ACHN (cell line): ENCODE data around the gene NEUROG1.

Experiments used
- DNase-seq: peaks from one replicate; pipeline ENCODE4 v3.0.0-alpha.2; 2015
- in situ Hi-C: cut with HindIII; loops from 2 replicates; pipeline ENCODE4 v1.10.0; 2017; ENCODE audit warnings: low sequenced_read_pairs, low pct_ligation_motif_present, low pct_unique_long_range_greater_than_20kb

Gene NEUROG1

DNA sequence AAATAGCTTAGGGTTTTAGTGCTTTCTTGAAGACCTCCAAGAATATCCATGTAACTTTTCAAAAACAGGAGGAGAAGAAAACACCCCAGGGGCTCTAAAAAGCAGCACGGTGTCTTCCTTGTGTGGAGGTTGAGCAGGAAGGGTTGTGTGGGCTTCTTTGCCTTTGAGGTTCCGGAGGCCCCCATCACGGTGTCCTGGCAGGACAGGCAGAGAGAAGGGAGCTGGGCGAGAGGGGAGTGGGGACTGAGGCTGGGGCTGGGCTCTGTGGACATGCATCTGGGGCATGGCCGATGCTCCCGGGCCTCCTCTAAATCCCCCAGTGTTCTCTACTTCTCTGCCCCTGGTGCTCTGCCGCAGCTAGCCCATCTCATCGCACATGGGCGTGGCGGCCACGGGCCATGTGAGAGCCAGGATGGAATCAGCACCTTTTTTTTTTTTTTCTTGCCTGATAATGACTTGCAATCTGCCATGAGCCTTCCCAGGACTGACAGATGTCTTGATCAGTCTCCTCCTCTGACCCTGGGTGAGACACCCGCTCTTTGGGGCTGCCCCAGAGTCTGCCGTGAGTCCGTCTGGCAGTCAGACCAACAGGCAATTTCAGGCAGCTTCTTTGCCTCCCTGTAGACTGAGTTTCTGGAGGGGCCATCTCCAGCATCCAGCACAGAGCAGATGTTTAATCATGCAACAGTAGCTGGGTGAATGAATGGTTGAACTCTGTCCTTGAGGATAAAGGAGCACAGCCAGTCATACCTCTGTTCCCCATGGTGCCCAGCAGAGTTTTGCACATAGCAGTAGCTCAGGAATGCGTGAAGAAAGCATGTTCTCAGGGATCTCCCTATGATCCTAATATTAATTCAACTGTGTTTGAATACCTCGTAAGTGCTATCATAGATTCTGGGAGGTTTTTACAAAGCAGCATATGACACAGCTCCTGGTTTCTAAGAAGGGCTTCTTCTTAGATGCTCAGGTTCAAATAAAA is 30.9 kb upstream of the NEUROG1 start:
- no peak for DNase-seq

DNA sequence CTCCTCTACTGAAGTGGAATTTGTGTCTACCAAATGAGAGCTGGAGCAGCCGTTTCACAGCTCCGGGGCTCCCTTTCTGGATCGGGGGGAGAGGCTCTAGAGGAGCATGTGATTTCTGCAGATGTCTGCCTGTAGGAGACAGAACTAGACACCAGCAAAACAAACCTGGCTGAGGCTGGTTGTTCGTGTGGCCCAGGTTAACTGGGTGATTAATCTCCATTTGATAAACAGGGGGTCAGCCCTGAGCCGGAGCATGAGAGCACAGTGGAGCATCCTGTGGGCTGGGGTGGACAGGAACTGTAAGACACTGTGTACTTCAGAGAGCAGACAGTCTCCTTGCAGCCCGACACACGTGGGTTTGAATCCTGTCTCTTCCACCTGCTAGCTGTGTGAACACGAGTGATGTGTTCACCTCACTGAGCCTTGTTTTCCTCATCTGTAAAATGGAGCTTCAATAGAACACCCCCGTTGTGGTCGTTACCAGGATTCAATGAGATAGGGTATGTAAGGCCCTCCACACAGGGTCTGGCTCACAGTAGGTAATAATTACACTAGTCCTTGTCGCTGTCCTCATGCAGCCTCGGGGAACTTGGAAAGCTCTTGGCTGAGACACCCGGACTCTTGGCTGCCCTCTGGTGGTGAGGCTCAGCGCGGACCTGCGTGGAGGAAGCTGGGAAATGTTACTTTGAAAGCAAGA is 30.1 kb upstream of the NEUROG1 start:
- peak; percentile 53 for DNase-seq
- in situ Hi-C loops, result loop anchor here (25.0 kb wide), 1 partner anchor 171 kb away; no protein-coding TSS in a partner anchor

More for the DNA sequence above, 30.9 kb upstream of the NEUROG1 start:
- in situ Hi-C loops, result loop anchor here (25.0 kb wide), 1 partner anchor 171 kb away; no protein-coding TSS in a partner anchor

GRCh38 chr5:135565266-135565665 is 29.5 kb upstream of the NEUROG1 start:
- no peak for DNase-seq
- in situ Hi-C loops, result loop anchor here (25.0 kb wide), 1 partner anchor 172 kb away; no protein-coding TSS in a partner anchor

DNA sequence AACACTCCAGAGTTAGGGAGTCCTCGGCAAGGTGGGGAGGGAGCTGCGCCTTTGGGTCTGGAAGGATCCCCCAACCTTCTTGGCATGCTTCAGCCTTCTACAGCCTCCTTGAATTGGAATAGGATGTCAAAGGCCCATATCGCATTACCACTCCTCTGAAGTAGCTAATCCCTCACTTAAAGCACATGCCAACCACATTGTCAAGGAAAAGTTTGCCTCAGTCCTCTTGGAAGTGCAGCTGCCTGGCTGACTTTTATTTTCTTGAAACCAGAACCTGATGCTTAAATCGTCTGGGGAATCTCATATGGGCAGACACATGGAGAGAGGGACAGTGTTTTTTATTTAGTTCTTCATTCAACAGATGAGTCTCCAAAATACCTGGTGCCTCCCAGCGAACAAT is 28.6 kb upstream of the NEUROG1 start:
- in situ Hi-C loops, result loop anchor here (25.0 kb wide), 1 partner anchor 173 kb away; no protein-coding TSS in a partner anchor
- no peak for DNase-seq

GRCh38 chr5:135561266-135561665 is 25.5 kb upstream of the NEUROG1 start:
- in situ Hi-C loops, result loop anchor here (25.0 kb wide), 1 partner anchor 176 kb away; no protein-coding TSS in a partner anchor

DNA sequence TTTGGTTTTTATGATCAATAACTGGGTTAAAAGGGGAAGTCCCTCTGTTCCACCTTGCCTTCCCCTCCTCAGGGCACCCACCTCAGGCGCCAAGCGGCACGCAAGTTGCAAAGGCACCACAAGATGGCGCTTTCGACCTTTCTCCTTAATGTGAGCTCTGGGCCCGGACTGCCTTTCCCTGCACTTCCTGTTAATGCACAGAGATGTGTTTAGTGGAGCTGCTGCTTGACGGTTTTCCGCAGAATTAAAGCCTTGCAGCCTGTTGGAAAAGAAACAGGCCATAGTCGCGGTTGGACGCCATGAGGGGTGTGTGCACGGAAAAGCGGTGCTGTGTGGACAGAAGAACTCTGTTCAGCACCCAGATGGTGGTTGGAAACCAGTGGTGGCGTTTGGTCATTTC is 25.1 kb upstream of the NEUROG1 start:
- peak; percentile 76 for DNase-seq
- in situ Hi-C loops, result loop anchor here (25.0 kb wide), 1 partner anchor 176 kb away; no protein-coding TSS in a partner anchor

More at GRCh38 chr5:135561266-135561665, 25.5 kb upstream of the NEUROG1 start:
- DNase-seq, result no peak

GRCh38 chr5:135559354-135559753 is 23.6 kb upstream of the NEUROG1 start:
- in situ Hi-C loops, result loop anchor here (10.0 to 25.0 kb wide), 2 partner anchors 95 to 178 kb away; no protein-coding TSS in a partner anchor
- no peak for DNase-seq

DNA sequence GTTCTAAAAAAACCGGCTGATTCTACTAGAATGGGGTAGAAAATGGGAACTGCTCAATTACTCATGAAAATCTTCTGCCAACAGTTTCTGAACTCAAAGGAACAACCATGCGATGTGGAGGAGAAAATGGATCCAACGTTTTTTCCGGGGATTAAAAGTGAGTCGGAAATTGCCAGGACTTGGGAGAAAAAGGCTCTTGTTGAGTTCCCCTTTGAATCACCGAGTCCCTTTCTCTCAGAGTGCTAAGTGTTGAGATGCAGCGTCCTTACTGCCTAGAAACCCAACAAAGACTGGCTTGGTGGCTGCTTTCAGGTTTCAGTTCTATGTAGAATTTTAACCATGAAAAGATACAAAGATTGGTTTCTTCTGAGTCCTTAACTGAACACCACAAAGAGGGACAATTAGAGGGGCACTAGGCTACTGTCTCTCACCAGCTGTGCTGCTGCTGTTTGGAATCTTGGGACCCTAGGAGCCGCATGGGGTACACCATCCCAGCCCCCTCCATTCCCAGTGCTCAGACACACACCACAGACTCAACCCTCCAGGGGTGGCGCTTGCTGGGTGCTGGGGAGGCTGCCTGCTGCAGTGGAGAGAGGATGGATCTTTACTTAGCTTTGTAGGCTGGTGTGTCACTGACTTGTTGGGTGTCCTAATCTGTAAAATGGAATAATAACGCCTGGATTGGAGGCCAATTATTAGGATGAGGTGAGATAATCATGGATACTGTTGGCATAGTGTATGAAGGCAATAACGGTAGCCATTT is 21.5 kb upstream of the NEUROG1 start:
- in situ Hi-C loops, result loop anchor here (10.0 to 25.0 kb wide), 2 partner anchors 92 to 180 kb away; no protein-coding TSS in a partner anchor
- no peak for DNase-seq

DNA sequence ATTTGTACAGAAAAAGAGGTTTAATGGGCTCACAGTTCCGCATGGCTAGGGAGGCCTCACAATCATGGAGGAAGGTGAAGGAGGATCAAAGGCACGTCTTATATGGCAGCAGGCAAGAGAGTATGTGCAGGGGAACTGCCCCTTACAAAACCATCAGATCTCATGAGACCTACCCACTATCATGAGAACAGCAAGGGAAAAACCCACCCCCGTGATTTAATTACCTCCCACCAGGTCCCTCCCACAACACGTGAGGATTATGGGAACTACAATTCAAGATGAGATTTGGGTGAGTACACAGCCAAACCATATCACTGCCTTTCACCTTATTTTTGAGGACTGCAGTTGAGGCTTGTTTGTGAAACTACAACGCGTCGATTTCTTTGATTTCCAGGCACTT is 20.9 kb upstream of the NEUROG1 start:
- no peak for DNase-seq
- in situ Hi-C loops, result loop anchor here (10.0 to 25.0 kb wide), 2 partner anchors 92 to 181 kb away; no protein-coding TSS in a partner anchor

DNA sequence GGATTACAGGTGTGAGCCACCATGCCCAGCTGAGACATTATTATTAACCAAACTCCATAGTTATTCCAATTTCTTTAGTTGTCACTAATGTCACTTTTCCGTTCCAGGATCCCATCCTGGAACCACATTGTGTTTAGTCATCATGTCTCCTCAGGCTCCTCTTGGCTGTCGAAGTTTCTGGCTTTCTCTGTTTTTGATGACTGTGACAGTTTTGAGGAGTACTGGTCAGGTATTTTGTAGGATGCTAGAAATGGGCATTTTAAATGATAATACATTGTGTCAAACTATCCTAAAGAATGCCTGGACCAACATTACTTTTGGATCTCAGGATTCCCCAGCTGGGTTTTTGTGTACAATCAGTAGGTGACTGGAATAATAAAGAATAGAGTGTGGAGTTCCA is 19.8 kb upstream of the NEUROG1 start:
- no peak for DNase-seq
- in situ Hi-C loops, result loop anchor here (10.0 to 25.0 kb wide), 2 partner anchors 91 to 182 kb away; no protein-coding TSS in a partner anchor

GRCh38 chr5:135553688-135554462 is 18.1 kb upstream of the NEUROG1 start:
- in situ Hi-C loops, result loop anchor here (10.0 to 25.0 kb wide), 2 partner anchors 89 to 183 kb away; no protein-coding TSS in a partner anchor
- peak; percentile 64 for DNase-seq

- in situ Hi-C loops, result loop anchor here (10.0 to 25.0 kb wide), 2 partner anchors 87 to 185 kb away; no protein-coding TSS in a partner anchor
- DNase-seq, result peak; percentile 67
Observed at GRCh38 chr5:135551593-135552447, 16.1 kb upstream of the NEUROG1 start.

DNA sequence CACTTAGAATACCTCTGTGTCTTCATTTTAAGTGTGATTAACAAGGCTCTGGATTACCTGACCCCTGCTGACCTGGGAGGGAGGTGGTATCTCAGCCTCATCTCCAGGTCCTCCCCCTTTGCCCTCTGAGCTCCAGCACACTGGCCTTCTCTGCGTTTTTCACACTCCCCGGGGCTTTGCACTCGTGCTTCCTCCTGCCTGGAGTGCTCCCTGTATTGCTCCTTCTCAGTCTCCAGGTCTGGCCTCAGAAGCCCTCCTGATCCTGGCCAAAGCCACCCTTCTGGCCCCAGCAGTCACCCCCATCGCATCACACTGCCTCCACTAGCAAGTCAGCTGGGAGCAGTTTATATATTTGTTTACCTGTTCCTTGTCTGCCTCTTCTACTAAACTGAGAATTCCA is 13.6 kb upstream of the NEUROG1 start:
- in situ Hi-C loops, result no loop called here

DNA sequence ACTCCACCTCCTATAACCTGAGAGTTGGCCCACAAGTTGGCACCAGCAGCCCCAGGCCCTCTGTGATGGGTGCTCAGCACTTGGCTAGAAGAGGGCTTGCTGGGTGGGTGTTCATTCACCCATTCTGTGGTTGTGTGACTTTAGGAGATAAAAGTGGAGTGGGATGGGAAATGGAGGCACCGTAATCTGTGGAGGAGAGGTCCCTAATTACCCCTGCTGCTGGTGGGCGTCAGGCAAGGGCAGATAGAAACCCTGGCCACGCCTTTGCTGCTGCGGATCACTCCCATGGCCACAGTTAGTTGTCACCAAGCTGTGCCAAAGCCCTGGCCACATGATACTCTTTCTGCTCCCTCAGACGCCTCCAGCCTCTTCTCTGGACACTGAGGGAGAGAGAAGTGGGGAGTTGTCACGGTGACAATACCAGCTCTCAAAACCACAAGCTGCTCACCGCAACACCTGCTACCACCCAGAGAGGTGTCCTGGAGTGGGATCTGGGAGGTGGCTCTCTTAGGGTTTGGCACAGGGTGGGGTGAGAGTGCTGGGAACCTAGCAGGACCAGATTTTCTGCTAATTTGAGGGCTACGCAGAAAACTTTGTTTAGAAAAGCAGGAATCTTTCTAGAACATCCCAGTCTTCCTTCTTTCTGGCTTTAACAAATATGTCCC is 12.0 kb upstream of the NEUROG1 start:
- in situ Hi-C loops, result no loop called here
- no peak for DNase-seq

More for the DNA sequence above, 13.6 kb upstream of the NEUROG1 start:
- no peak for DNase-seq

DNA sequence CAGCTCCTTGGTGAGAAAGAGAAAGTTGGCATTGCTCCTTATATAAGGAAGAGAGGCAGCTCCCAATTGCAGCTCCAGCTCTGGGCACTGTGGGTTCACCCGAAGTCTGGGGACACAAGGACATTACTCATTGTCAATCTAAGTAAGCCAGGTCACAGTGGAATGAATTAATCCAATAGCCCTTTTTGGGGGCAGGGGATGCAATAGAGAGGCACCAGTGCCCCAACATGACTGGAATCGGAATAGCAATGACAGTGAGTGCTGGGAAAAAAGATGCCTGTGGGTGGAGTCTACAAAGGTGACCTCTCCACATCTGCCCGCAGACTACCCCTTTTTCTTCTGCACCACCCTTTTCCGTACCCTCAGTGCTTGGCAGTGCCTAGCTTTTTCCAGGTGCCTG is 11.1 kb upstream of the NEUROG1 start:
- in situ Hi-C loops, result no loop called here
- no peak for DNase-seq

GRCh38 chr5:135546101-135546500 is 10.3 kb upstream of the NEUROG1 start:
- no peak for DNase-seq
- in situ Hi-C loops, result no loop called here
